GM10248 (cell line): ENCODE data around the gene LMNTD1.
A peak's percentile ranks its signal among the peaks of the same experiment; 100 is the strongest.

Source experiments
- CTCF ChIA-PET: fragments of 300-600 bp; sonication (Branson Sonifier 250); formaldehyde crosslinking; extraction: SDS; loops from one replicate; lab custom pipeline; 2021; ENCODE audit warnings: antibody characterized with exemption; lab: Yijun Ruan, JAX
- POLR2A ChIA-PET: fragments of 350-650 bp; sonication (Branson Sonifier 250); formaldehyde crosslinking; extraction: SDS; loops from one replicate; lab custom pipeline; 2020; ENCODE audit warnings: antibody characterized with exemption; lab: Yijun Ruan, JAX
- DNase-seq: peaks from one replicate; pipeline ENCODE4 v3.0.0; 2012; ENCODE audit errors: extremely low spot score
- TF ChIP-seq, protein P1 (sequence below): IDR thresholded peaks from 2 replicates; pipeline ENCODE4 v1.5.1; 2012; ENCODE audit warnings: mild to moderate bottlenecking, low read depth; ENCODE audit errors: extremely low read depth, missing control alignments, control extremely low read depth

Gene LMNTD1

DNA sequence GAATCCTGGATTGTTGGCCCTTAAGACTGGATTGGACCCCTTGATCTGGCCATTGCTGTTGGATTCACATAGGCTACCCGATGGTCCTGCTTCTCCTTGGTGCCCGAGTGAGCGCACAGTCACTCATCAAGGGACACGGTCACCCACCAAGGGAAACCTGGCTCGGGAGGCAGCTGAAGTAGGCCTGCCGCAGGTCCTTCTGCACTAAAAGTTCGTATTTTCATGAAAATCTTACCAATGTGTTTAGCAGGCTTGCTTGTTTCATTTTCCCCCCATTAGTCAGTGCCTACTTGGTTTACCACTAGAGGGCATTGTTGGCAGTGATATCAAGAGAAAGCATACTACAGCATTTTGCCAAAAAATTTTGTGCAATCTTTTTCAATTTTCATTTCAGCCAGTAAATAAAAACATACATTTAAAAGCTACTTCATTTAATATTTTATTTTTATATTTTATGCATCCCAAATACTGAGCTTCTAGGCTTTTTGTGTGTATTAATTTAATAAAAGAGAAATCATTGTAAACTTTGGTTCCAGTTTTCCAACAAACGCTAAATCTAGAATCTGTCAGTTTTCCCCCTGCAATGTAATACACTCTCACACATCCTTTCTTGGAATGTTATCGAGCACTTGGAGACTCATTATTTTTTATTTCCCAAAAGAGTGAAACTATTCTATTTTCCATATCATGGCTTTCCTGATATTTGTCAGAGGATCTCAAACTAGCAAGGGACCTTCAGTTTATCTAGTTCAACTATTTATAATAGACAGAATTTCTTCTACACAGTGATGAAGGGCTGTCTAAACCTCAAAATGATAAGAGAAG lies 116.7 kb downstream of the LMNTD1 start:
- POLR2A ChIA-PET = no interaction called here
- peak; percentile 61 for DNase-seq
- CTCF ChIA-PET = interaction anchor here (0.6 to 4.4 kb wide), 24 partner anchors 9 to 778 kb away, joined by 3 to 18 read pairs (median 4); no protein-coding TSS in a partner anchor
- TF ChIP-seq, protein P1, sequence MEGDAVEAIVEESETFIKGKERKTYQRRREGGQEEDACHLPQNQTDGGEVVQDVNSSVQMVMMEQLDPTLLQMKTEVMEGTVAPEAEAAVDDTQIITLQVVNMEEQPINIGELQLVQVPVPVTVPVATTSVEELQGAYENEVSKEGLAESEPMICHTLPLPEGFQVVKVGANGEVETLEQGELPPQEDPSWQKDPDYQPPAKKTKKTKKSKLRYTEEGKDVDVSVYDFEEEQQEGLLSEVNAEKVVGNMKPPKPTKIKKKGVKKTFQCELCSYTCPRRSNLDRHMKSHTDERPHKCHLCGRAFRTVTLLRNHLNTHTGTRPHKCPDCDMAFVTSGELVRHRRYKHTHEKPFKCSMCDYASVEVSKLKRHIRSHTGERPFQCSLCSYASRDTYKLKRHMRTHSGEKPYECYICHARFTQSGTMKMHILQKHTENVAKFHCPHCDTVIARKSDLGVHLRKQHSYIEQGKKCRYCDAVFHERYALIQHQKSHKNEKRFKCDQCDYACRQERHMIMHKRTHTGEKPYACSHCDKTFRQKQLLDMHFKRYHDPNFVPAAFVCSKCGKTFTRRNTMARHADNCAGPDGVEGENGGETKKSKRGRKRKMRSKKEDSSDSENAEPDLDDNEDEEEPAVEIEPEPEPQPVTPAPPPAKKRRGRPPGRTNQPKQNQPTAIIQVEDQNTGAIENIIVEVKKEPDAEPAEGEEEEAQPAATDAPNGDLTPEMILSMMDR = peak; percentile 86

DNA sequence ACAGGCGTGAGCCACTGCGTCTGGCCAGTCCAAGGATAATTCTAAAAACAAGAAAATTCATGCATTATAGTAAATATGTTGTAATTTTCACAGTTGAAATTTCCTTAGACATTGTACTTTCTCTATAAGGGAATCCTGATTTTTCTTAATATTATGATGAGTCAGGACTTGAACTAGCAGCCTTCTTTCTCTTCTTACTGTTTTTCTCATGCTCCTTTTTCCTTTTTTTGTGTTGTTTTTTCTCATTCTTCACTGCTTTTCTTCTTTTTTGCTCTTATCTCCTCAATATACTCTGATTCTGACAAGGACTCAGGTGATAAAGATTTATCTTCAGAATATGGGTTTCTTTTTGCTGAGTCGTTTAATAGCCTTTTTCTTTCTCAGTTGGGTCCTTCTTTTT lies 117.7 kb downstream of the LMNTD1 start:
- no peak for DNase-seq
- ChIA-PET CTCF (interaction anchor here (0.8 to 4.4 kb wide), 12 partner anchors 8 to 598 kb away, joined by 3 to 18 read pairs (median 4); no protein-coding TSS in a partner anchor), POLR2A (no interaction called here)
- TF ChIP-seq, protein P1 = no peak

DNA sequence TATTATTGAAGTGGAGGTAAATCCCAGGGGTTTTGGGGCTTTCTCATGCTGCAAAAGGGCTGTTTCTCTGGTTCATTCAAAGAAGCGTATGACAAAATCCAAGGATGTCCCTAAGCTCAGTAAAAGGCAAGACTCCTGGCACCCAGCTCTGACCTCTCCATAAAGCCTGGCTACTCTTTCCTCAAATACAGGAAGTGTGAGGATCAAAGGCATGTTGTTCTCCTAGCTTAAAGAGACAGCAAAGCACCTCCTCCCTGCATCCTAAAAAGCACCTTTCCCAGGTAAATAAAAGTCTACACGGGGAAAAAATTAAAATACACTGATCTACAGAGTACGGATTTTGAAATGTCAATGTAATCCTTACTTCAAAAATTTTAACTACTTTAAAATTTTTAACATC lies 118.6 kb downstream of the LMNTD1 start:
- ChIA-PET POLR2A (no interaction called here), CTCF (interaction anchor here (1.0 to 4.4 kb wide), 5 partner anchors 16 to 594 kb away, joined by 3 to 17 read pairs (median 3); no protein-coding TSS in a partner anchor)
- no peak for DNase-seq
- TF ChIP-seq, protein P1 = no peak

DNA sequence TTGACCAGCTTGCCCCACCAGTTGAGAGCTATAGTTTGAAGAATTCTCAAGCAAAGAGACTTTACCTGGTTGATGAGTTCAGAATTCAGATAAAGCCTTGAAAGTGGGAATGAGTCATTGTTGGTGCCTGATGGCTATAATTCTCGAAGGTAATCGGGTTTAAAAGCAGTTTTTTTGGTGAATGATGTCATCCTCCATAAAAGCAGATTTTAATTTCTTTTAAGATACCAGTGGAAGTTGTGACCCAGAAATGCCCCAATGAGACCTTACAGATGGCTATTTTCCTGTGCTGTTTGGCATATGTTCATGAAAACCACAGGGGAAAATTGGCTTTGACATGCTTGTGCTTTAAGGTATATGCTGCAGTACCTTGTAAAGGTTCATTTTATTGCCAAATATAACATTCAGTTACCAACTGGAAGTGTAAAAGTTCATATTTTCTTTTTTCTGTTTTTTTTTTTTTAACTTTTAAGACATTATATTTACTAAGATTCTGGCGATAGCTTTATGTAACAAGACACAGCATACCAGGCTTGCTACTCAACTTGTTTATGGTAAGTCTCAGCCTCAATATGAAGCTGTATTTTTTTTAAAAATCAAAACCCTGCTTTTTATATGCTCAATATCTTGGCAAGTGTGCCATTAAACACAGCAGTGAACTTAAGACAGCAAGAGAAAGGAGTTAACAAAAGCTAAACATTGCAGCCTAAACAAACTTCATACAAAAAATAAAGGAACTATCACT lies 119.3 kb downstream of the LMNTD1 start:
- no peak for DNase-seq
- TF ChIP-seq, protein P1 = no peak
- ChIA-PET CTCF (interaction anchor here (0.8 to 4.4 kb wide), 5 partner anchors 8 to 595 kb away, joined by 3 to 17 read pairs (median 3); no protein-coding TSS in a partner anchor), POLR2A (no interaction called here)

DNA sequence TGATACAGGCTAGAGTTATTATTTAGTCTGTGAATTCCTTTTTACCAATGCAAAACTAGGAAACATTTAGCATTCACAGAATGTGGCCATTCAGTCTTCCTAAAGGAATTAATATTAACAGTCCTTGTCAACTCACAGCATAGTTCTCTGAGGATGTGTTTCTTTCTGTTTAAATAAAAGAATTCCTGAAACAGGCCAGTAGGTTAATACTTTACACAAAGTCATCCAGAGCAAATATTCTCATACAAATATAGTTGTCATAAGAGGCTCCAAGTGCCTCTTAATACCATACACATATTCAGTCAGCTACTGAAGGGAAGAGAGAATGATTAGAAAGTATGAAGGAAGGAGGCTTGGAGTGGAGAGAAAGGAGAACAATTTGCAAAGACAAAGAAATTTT lies 120.1 kb downstream of the LMNTD1 start:
- CTCF ChIA-PET = no interaction called here
- POLR2A ChIA-PET = no interaction called here
- DNase-seq = no peak
- TF ChIP-seq, protein P1 = no peak
